ENCODE results near the gene RILPL2.

RILPL2 gene

DNA sequence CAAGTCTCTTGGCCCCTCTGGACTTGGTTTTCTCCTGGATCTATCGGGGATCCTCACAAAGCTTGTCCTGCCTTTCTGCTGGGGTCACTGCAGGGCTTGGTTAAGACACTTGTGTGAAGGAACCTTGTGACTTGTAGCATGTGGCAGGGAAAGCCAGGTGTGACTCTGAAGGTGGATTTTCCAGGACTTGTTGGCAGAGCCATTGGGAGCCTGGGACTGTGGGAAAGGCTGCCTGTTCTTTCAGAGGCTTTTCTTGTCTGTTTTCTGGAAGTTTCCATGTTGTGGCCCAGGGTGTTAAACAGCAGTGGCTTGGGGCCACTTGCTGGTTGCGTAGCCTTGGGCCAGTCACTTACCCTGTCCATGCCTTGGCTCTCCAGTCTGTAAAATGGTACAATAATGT is 39.9 kb downstream of the RILPL2 start:
- H3K4ac ChIP-seq (ENCODE audit: low read length): no peak overlapping the region
- H2AFZ ChIP-seq (ENCODE audit: low read length): no peak overlapping the region
- no peak for DNase-seq (ENCODE audit: low spot score)
- no peak overlapping the region for H3K23ac ChIP-seq (ENCODE audit: low read depth, low read length, poor library complexity)
- peaks cover 18% of the 10 kb centered on the region for H3K79me1 ChIP-seq (ENCODE audit: low read depth, low read length)
- H3K4me2 ChIP-seq (ENCODE audit: insufficient read depth, low read length, poor library complexity, severe bottlenecking): no peak overlapping the region
- peak overlapping the region; percentile 44 for H3K9ac ChIP-seq (ENCODE audit: low read depth, low read length, poor library complexity)
- no peak overlapping the region for H2BK120ac ChIP-seq (ENCODE audit: low read depth, low read length)
- no peak overlapping the region for H4K8ac ChIP-seq (ENCODE audit: low read depth, low read length)
- no peaks in the 10 kb centered on the region for H3K4me1 ChIP-seq (ENCODE audit: control insufficient read depth in 2 of 2, insufficient read depth in 1 of 2, low read depth in 1 of 2, low read length in 2 of 2)
- peaks cover 42 to 84% of the 10 kb centered on the region in 2 donors for H3K36me3 ChIP-seq (replicated peaks in 1 of 2; ENCODE audit: control insufficient read depth in 2 of 2, insufficient read depth in 2 of 2, low read length in 2 of 2)
- WGBS, 2 donors (ENCODE audit: extremely low coverage in 2 of 2, insufficient read length in 2 of 2, insufficient replicate concordance in 1 of 2): no CpG with 5 or more reads among the region's 2 CpGs
- no peak overlapping the region for H3K18ac ChIP-seq (ENCODE audit: low read length)
- H2BK5ac ChIP-seq (ENCODE audit: low read length): no peak overlapping the region
- no peaks in the 10 kb centered on the region for H3K9me3 ChIP-seq (replicated peaks in 1 of 2; ENCODE audit: control insufficient read depth in 2 of 2, insufficient read depth in 1 of 2, low read depth in 1 of 2, low read length in 2 of 2)
- H2AK5ac ChIP-seq (ENCODE audit: low read depth, low read length): no peak overlapping the region
- H3K14ac ChIP-seq (ENCODE audit: low read length): no peak overlapping the region
- no peak overlapping the region for H4K91ac ChIP-seq (ENCODE audit: low read depth, low read length, poor library complexity)
- H2BK12ac ChIP-seq (ENCODE audit: low read length): no peak overlapping the region
- no peaks in the 10 kb centered on the region for H3K27me3 ChIP-seq (ENCODE audit: control insufficient read depth in 3 of 3, insufficient read depth in 3 of 3, low read depth in 1 of 3, low read length in 3 of 3)
- H3K4me3 ChIP-seq (ENCODE audit: low read length in 2 of 2): no peak overlapping the region
- H2BK15ac ChIP-seq (ENCODE audit: low read length): no peak overlapping the region
- no peak overlapping the region for H3K27ac ChIP-seq (replicated peaks; ENCODE audit: low read length)

DNA sequence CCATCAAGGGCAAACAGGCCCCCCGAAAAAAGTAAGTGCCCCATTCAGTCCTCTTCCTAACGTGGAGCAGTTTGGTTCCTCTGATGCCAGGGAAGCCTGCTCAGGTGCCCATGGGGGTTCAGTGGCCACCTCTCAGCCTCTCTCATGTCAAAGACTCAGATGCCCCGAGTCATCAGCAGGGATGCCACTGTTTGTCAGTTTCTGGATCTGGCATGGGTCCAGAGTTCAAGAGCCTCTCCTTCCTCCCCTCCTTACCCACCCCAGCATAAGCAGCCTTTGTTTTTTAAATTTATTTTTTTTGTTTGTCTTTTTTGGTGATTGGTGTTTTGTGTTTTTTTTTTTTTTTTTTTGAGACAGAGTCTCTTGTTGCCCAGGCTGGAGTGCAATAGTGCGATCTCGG is 41.2 kb downstream of the RILPL2 start:
- DNase-seq (ENCODE audit: low spot score): no peak
- H2AFZ ChIP-seq (ENCODE audit: low read length): no peak overlapping the region
- peaks cover 50 to 92% of the 10 kb centered on the region in 2 donors for H3K36me3 ChIP-seq (replicated peaks in 1 of 2; ENCODE audit: control insufficient read depth in 2 of 2, insufficient read depth in 2 of 2, low read length in 2 of 2)

DNA sequence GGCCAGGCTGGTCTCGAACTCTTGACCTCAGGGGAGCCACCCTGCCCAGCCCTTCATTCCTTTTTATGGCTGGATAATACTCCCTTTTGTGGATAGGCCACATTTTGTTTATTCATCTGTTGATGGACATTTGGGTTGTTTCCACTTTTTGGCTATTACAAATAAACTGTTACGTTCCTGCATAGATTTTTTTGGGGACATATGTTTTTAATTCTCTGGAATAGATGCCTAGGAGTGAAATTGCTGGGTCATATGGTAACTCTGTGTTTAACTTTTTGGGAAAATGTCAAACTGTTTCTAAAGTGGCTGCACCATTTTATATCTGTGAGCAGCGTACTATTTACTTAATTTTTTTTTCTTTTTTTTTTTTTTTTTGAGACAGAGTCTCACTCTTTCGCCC is 42.7 kb downstream of the RILPL2 start:
- H3K4me1 ChIP-seq (ENCODE audit: control insufficient read depth in 2 of 2, insufficient read depth in 1 of 2, low read depth in 1 of 2, low read length in 2 of 2): peaks cover 4 to 8% of the 10 kb centered on the region in 2 donors
- H3K9ac ChIP-seq (ENCODE audit: low read depth, low read length, poor library complexity): no peak overlapping the region
- no peak overlapping the region for H3K4ac ChIP-seq (ENCODE audit: low read length)
- H4K91ac ChIP-seq (ENCODE audit: low read depth, low read length, poor library complexity): no peak overlapping the region
- H4K8ac ChIP-seq (ENCODE audit: low read depth, low read length): no peak overlapping the region
- H3K79me1 ChIP-seq (ENCODE audit: low read depth, low read length): peaks cover 18% of the 10 kb centered on the region
- H3K4me2 ChIP-seq (ENCODE audit: insufficient read depth, low read length, poor library complexity, severe bottlenecking): no peak overlapping the region
- no peaks in the 10 kb centered on the region for H3K27me3 ChIP-seq (ENCODE audit: control insufficient read depth in 3 of 3, insufficient read depth in 3 of 3, low read depth in 1 of 3, low read length in 3 of 3)
- H2BK12ac ChIP-seq (ENCODE audit: low read length): no peak overlapping the region
- H3K9me3 ChIP-seq (replicated peaks in 1 of 2; ENCODE audit: control insufficient read depth in 2 of 2, insufficient read depth in 1 of 2, low read depth in 1 of 2, low read length in 2 of 2): no peaks in the 10 kb centered on the region
- H2BK5ac ChIP-seq (ENCODE audit: low read length): no peak overlapping the region
- no peak overlapping the region for H3K4me3 ChIP-seq (ENCODE audit: low read length in 2 of 2)
- DNase-seq (ENCODE audit: low spot score): no peak
- H3K23ac ChIP-seq (ENCODE audit: low read depth, low read length, poor library complexity): no peak overlapping the region
- H2AFZ ChIP-seq (ENCODE audit: low read length): no peak overlapping the region
- H3K27ac ChIP-seq (replicated peaks; ENCODE audit: low read length): no peak overlapping the region
- no peak overlapping the region for H2AK5ac ChIP-seq (ENCODE audit: low read depth, low read length)
- no CpG with 5 or more reads among the region's 4 CpGs for WGBS, 2 donors (ENCODE audit: extremely low coverage in 2 of 2, insufficient read length in 2 of 2, insufficient replicate concordance in 1 of 2)
- H3K14ac ChIP-seq (ENCODE audit: low read length): no peak overlapping the region
- no peak overlapping the region for H2BK120ac ChIP-seq (ENCODE audit: low read depth, low read length)
- H2BK15ac ChIP-seq (ENCODE audit: low read length): no peak overlapping the region
- H3K36me3 ChIP-seq (replicated peaks in 1 of 2; ENCODE audit: control insufficient read depth in 2 of 2, insufficient read depth in 2 of 2, low read length in 2 of 2): peaks cover 45 to 87% of the 10 kb centered on the region in 2 donors
- H3K18ac ChIP-seq (ENCODE audit: low read length): no peak overlapping the region

More for the DNA sequence above, 41.2 kb downstream of the RILPL2 start:
- no peak overlapping the region for H2AK5ac ChIP-seq (ENCODE audit: low read depth, low read length)
- WGBS, 2 donors (ENCODE audit: extremely low coverage in 2 of 2, insufficient read length in 2 of 2, insufficient replicate concordance in 1 of 2): no CpG with 5 or more reads among the region's 5 CpGs
- no peaks in the 10 kb centered on the region for H3K27me3 ChIP-seq (ENCODE audit: control insufficient read depth in 3 of 3, insufficient read depth in 3 of 3, low read depth in 1 of 3, low read length in 3 of 3)
- H3K14ac ChIP-seq (ENCODE audit: low read length): no peak overlapping the region
- H2BK12ac ChIP-seq (ENCODE audit: low read length): no peak overlapping the region
- no peak overlapping the region for H4K91ac ChIP-seq (ENCODE audit: low read depth, low read length, poor library complexity)
- no peak overlapping the region for H3K4me2 ChIP-seq (ENCODE audit: insufficient read depth, low read length, poor library complexity, severe bottlenecking)
- no peak overlapping the region for H2BK5ac ChIP-seq (ENCODE audit: low read length)
- H3K4ac ChIP-seq (ENCODE audit: low read length): no peak overlapping the region
- no peak overlapping the region for H3K9ac ChIP-seq (ENCODE audit: low read depth, low read length, poor library complexity)
- peaks cover 1 to 2% of the 10 kb centered on the region in 2 donors for H3K4me1 ChIP-seq (ENCODE audit: control insufficient read depth in 2 of 2, insufficient read depth in 1 of 2, low read depth in 1 of 2, low read length in 2 of 2)
- H3K18ac ChIP-seq (ENCODE audit: low read length): no peak overlapping the region
- H3K27ac ChIP-seq (replicated peaks; ENCODE audit: low read length): no peak overlapping the region
- H2BK15ac ChIP-seq (ENCODE audit: low read length): no peak overlapping the region
- H3K79me1 ChIP-seq (ENCODE audit: low read depth, low read length): peaks cover 18% of the 10 kb centered on the region
- H3K23ac ChIP-seq (ENCODE audit: low read depth, low read length, poor library complexity): no peak overlapping the region
- H3K9me3 ChIP-seq (replicated peaks in 1 of 2; ENCODE audit: control insufficient read depth in 2 of 2, insufficient read depth in 1 of 2, low read depth in 1 of 2, low read length in 2 of 2): no peaks in the 10 kb centered on the region
- no peak overlapping the region for H2BK120ac ChIP-seq (ENCODE audit: low read depth, low read length)
- no peak overlapping the region for H3K4me3 ChIP-seq (ENCODE audit: low read length in 2 of 2)
- H4K8ac ChIP-seq (ENCODE audit: low read depth, low read length): no peak overlapping the region

DNA sequence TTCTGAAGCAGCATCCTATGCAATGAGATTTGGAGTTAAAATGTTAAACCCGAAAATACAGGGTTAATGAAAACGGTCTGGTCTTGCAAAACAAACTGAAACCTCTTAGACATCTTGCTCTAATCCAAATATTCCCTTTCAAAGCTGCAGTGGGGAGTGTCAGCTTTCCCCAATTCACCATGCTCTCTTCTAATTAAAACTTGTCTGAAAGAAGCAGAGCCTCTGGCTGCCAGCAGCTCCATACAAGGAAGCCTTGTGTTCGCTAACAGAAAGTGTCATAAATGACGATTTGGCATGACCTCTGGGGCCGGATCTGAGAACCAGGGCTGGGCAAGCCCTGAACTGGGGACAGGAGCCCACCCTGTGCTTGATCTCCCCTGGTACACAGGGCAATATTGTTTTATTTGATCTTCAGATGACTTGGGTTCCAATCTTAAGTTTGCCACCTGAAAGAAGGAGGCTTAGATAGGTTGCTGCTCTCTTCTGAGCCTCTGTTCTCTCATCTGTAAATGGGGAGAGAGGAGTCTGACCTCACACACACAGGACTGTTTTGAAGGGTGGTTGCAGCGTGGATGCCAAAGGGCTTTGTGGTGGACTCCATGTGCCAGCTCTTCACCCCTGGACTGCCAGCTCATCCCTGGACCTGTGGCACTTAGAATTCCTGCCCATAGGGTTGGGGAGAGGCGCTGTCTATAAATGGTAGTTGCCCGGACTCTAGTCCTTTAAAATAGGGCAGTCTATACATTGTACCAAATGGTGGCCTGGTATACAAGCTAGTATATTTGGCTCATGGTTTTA is 44.7 kb downstream of the RILPL2 start:
- peaks cover 35 to 68% of the 10 kb centered on the region in 2 donors for H3K36me3 ChIP-seq (replicated peaks in 1 of 2; ENCODE audit: control insufficient read depth in 2 of 2, insufficient read depth in 2 of 2, low read length in 2 of 2)
- no peaks in the 10 kb centered on the region for H3K27me3 ChIP-seq (ENCODE audit: control insufficient read depth in 3 of 3, insufficient read depth in 3 of 3, low read depth in 1 of 3, low read length in 3 of 3)
- H3K4me2 ChIP-seq (ENCODE audit: insufficient read depth, low read length, poor library complexity, severe bottlenecking): no peak overlapping the region
- no peak overlapping the region for H3K23ac ChIP-seq (ENCODE audit: low read depth, low read length, poor library complexity)
- no peak overlapping the region for H3K9ac ChIP-seq (ENCODE audit: low read depth, low read length, poor library complexity)
- DNase-seq (ENCODE audit: low spot score): no peak
- no peak overlapping the region for H2AK5ac ChIP-seq (ENCODE audit: low read depth, low read length)
- no peak overlapping the region for H3K18ac ChIP-seq (ENCODE audit: low read length)
- H2AFZ ChIP-seq (ENCODE audit: low read length): no peak overlapping the region
- no peak overlapping the region for H2BK120ac ChIP-seq (ENCODE audit: low read depth, low read length)
- no peak overlapping the region for H3K4ac ChIP-seq (ENCODE audit: low read length)
- no peak overlapping the region for H2BK5ac ChIP-seq (ENCODE audit: low read length)
- H4K91ac ChIP-seq (ENCODE audit: low read depth, low read length, poor library complexity): no peak overlapping the region
- no CpG with 5 or more reads among the region's 8 CpGs for WGBS, 2 donors (ENCODE audit: extremely low coverage in 2 of 2, insufficient read length in 2 of 2, insufficient replicate concordance in 1 of 2)
- H3K4me1 ChIP-seq (ENCODE audit: control insufficient read depth in 2 of 2, insufficient read depth in 1 of 2, low read depth in 1 of 2, low read length in 2 of 2): peaks cover 8 to 15% of the 10 kb centered on the region in 2 donors
- no peaks in the 10 kb centered on the region for H3K9me3 ChIP-seq (replicated peaks in 1 of 2; ENCODE audit: control insufficient read depth in 2 of 2, insufficient read depth in 1 of 2, low read depth in 1 of 2, low read length in 2 of 2)
- no peak overlapping the region for H2BK12ac ChIP-seq (ENCODE audit: low read length)
- H4K8ac ChIP-seq (ENCODE audit: low read depth, low read length): no peak overlapping the region
- H3K14ac ChIP-seq (ENCODE audit: low read length): no peak overlapping the region
- H3K27ac ChIP-seq (replicated peaks; ENCODE audit: low read length): no peak overlapping the region
- peaks cover 7% of the 10 kb centered on the region for H3K79me1 ChIP-seq (ENCODE audit: low read depth, low read length)
- peak overlapping the region in 1 of 2 donors; percentile 7 for H3K4me3 ChIP-seq (ENCODE audit: low read length in 2 of 2)
- H2BK15ac ChIP-seq (ENCODE audit: low read length): no peak overlapping the region

Measured in neuronal stem cell (in vitro differentiated cells).